Stimulated activated CD4-positive, alpha-beta T cell treated with anti-CD3 and anti-CD28 coated beads, TNF-alpha, amount 100 ng/mL, for 4 hours (primary cell): Measurements from ENCODE around the gene RYR2.
"Not testable (repeated sequence)": the region's sequence is repeated elsewhere in the genome, so short reads cannot be mapped to it uniquely, and the experiment has no call there.

Experiments
- DNase-seq, 3 experiments: peaks; one replicate each; pipeline ENCODE4 v3.0.0-alpha.2; 2020; ENCODE audit warnings: low read depth in 3 of 3

RYR2 gene

DNA sequence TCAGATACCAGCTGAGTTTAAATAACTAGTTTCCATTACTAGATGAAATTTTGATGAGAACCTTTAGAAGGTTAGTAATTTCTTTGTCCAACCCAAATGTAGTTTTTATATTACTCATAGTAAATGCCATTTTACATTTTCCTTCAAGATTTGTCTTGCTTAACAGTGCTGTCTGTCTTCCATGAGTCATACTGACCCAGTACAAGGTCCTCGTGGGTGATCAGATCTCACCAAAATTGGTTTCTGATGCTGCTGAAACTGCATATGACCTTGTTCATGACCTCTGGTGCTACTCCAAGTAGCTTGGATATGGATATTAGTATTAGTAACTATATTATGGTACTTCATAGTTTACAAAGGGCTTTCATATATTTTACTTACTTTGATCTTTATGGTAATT is 207.1 kb downstream of the RYR2 start:
- DNase-seq: no peak

DNA sequence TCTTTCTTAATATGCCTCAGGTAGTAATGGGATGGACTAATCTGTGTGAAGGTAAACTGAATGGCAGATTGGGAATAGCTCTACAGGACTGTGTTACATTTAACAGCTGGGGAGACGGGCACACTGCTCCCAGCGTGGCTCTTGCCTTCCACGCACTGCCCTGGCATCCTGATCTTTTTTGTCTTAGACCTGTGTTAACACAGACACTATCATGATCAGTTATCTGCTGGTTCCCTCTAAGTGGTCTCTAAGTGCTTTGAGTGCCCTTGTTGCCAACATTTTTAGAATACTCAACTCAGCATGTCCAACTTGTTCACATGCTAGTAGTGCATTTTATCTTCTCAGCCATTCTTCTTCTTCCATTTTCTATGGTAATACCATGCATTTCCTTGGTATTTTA is 208.1 kb downstream of the RYR2 start:
- no peak for DNase-seq

DNA sequence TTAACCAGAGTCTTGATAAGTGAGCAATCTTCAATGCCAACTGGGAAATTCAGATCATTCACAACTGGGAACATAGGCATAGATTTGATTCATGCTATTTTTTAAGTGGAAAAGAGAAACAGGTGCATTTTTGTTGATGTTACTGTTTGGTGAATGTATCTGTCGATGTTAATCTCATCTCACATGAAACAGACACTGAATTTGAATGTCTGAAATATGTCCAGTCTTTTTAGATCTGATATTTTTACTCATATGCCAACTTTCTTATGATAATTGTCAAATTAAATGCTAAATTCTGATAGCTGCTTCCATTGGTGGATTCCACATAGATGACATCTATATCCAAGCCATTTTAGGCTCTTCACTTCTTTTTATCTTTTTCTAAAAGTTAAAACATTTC is 213.1 kb downstream of the RYR2 start:
- DNase-seq: no peak

GRCh38 chr1:237258871-237259270 is 216.9 kb downstream of the RYR2 start:
- no peak for DNase-seq

GRCh38 chr1:237261198-237261597 is 219.2 kb downstream of the RYR2 start:
- DNase-seq: no peak

DNA sequence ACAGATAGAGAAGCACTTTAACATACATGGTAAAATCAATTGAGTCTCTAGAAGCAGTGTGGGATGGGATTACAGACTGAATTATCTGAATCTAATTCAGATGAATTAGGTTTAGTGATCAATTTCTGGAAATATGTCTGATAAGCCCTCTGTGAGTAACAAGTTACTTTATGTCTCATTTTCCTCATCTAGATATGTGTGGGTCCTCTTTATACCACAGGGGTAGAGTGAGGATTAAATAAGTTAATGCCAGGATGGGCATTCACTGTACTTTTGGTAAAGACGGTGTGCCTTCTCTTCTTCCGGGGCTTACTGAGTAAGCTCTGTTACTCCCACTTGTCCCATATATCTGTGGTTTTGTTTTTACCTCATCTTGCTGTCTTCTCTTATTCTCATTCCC is 225.8 kb downstream of the RYR2 start:
- DNase-seq: no peak

- DNase-seq: no peak
Observed at GRCh38 chr1:237269938-237270337, 228.0 kb downstream of the RYR2 start.

DNA sequence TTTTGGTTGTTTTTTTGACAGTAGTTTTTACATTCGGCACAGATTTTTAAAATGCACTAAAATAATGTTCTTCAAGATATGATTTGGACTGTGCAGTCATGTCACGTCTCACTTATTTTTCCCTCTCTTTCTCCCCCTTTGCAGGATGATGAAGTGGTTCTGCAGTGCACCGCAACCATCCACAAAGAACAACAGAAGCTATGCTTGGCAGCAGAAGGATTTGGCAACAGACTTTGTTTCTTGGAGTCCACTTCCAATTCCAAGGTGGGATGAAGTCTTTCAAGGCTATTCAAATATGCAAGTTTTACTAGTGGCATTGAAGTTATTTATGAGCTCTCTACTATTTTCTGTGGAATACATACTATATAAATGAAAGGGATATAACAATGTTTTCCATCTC is 228.4 kb downstream of the RYR2 start:
- no peak for DNase-seq

- not testable (repeated sequence) for DNase-seq
Observed at GRCh38 chr1:237277994-237278393, 236.0 kb downstream of the RYR2 start.

DNA sequence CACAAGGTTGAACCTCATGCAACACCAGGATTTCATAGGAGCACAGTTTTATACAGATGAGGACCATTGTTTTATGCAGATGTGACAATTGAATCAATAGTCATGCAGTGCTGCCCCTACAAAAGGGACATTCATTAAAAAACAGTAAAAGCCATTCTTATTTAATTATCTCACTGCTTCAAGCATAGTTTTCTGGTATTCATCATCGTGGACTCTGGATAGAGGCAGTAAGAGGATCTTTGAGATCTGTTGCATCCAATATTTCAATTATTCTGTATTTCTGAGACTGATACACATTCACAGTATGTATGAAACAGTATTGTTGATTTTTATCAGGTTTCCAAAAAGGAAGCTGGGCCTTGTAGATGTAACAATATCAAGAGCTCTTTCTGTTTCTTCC is 237.6 kb downstream of the RYR2 start:
- DNase-seq: no peak

GRCh38 chr1:237281481-237281880 is 239.5 kb downstream of the RYR2 start:
- no peak for DNase-seq

DNA sequence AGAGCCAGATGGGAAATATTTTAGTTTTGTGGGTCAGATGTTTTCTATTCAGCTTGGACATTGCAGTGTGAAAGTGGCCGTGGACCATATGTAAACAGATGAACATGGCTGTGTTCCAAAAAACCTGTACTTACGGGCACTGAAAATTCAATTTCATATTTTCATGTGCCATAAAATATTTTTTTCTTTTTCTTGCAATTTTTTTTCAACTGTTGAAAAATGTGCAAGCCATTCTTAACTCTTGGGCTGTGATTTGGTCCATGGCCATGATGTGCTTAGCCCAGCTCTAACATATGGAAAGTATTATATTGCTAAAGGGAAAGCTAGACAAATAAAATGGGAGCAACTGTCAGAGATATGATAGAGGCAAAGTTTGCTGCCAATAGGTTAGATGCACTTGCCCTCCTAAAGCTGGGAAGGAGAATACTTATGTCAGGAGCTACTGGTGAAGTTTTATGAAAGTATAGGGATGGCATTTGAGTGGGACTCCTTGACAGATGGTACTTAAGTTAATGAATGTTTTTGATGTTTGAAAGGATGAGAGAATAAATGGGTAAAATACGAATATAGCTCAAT is 240.3 kb downstream of the RYR2 start:
- DNase-seq: no peak

GRCh38 chr1:237287876-237288521 is 246.0 kb downstream of the RYR2 start:
- DNase-seq: no peak

DNA sequence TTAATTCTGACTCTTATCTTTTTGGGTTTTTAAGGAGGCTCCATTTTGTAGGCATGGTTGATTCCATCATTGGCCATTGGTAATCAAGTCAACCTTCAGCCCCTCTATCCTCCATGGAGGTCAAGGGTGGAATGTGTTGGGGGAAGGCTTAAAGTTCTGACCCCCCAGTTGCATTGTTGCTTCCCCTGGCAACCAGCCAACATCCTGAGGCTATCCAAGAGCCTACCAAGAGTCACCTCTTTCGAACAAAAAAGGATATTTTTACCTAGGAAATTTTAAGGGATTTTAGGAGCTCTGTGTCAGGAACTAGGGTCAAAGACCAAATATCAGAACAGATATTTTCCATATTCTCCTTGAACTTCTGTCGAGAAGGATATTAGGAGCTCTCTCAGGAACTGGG is 251.8 kb downstream of the RYR2 start:
- DNase-seq: no peak

DNA sequence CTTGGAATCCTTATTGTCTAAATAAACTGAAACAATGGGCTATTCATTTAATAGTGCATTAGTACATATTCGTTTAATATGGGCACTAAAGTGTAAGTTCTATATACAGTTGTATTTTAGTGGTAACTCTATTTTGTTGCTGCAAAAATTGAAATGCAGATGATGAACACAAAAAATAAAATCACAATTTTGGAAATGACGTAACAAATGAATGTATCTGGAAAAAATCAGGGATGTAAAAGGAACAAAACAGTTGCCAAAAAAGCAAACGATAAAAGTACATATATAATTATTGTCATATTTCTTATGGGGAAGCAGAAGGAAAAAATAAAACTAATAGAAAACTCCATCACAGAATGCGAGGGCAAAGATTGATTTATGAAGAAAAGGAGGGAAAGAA is 254.9 kb downstream of the RYR2 start:
- no peak for DNase-seq

DNA sequence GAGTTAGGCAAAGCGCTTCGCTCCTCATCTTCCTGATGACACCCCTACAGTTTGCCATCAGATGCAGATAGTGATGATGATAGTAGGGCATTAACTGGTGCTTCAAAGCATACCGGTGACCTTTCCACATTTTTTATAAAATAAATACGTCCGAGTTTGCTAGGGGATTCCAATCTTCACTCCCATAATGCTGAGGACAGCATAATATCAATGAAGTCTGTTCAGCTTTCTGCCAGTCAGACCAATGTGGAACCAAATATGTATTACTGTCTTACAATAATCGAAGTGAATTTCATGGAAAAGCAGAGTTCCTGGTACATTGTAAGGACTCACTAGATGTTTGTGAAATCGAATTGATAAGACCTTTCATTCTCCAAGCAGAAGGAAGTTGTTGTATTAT is 258.7 kb downstream of the RYR2 start:
- no peak for DNase-seq

GRCh38 chr1:237303929-237304328 is 261.9 kb downstream of the RYR2 start:
- no peak for DNase-seq

DNA sequence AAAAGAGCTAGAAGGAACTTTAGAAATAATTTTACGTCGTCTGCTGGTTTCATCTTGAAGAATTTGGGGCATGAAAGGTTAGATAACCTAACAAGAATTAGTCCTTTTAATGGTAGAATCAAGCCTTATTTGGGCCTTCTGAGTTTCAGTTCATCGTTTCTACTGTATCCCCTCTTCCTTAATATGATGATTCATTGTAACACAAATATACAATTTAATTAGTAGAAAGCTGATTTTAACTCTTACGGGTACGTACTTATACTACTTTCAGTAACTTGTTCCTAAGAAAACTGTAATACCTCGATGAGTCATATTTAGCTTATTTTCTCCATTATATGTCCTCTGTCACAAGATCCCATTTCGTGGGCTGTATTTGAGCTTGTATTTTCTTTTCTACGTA is 264.7 kb downstream of the RYR2 start:
- DNase-seq: no peak

DNA sequence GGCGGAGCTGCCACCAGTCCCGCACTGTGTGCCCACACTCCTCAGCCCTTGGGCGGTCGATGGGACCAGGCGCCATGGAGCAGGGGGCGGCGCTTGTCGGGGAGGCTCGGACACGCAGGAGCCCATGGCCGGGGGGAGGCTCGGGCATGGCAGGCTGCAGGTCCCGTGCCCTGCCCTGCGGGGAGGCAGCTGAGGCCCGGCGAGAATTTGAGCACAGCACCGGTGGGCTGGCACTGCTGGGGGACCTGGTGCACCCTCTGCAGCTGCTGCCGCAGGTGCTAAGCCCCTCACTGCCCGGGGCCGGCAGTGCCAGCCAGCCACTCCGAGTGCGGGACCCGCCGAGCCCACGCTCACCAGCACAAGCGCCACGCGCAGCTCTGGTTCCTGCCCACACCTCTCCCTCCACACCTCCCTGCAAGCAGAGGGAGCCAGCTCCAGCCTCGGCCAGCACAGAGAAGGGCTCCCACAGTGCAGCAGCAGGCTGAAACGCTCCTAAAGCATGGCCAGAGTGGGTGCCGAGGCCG is 267.7 kb downstream of the RYR2 start:
- no peak for DNase-seq

GRCh38 chr1:237316352-237316751 is 274.4 kb downstream of the RYR2 start:
- DNase-seq: no peak

- DNase-seq: no peak
Observed at GRCh38 chr1:237318748-237319147, 276.8 kb downstream of the RYR2 start.

- DNase-seq: no peak
Observed at GRCh38 chr1:237320890-237321289, 278.9 kb downstream of the RYR2 start.

DNA sequence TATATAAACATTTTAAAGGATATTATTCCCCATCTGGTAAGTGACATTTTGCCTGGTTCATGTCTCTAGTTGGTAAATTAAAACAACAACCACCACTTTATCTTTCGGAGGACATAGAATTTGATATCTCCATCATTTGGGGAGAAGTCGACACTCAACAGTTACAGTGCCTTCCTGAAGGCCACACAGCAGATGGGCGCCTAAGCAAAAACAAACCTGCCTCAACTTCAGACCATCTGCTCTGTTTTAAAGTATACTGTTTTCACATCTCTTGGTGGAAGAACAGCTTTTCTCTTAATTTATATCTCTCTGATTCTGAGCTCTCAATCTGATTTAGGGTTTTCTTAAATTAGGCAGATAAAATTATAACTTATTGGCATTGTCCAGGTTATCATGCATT is 282.2 kb downstream of the RYR2 start:
- no peak for DNase-seq

DNA sequence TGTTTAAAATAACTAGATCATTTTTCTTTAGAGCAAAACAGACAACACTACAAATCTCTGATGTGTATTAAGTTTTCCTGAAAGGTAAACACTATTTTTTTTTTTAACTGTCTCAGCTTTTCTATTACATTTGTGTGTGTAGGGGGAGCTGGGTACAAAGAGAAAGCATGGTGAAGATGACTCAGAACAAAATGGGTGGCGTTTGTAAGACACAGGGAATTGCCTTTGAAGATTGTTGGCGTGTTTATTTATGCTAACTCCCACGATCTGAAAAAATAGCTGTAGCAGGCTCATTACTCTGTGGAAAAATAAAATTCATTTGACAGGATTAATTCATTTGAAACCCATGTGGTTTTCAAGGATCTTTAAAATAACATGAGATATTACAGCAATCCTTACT is 285.1 kb downstream of the RYR2 start:
- no peak for DNase-seq
